Skin of body (tissue), 2 donors: Measurements from ENCODE around the gene KIF26B. TPM values are rescaled to one million over a fixed set of nuclear protein-coding genes. Genes with fewer than 3 reads are reported as not detected.
A peak's percentile ranks its signal among the peaks of the same experiment; 100 is the strongest.

ENCODE experiments used
- DNase-seq: peaks from one replicate; lab custom pipeline; 2025; lab: John Stamatoyannopoulos, UW
- total RNA-seq: library from RNA; depleted of rRNA; stranded (reverse); fragments of >200 nt; gene quantifications from one replicate; pipeline ENCODE4 v1.2.3, GENCODE V29; 2014

The KIF26B gene
- total RNA-seq, 1 donor from 2014 or later = 5.8 TPM

- DNase-seq = no peak
Observed at GRCh38 chr1:245169376-245169775, 14.6 kb downstream of the KIF26B start.

- DNase-seq = no peak
Observed at GRCh38 chr1:245172026-245172425, 17.2 kb downstream of the KIF26B start.

- no peak for DNase-seq
Observed at GRCh38 chr1:245172829-245173228, 18.0 kb downstream of the KIF26B start.

- DNase-seq = no peak
Observed at GRCh38 chr1:245173446-245174211, 18.8 kb downstream of the KIF26B start.

- DNase-seq = no peak
Observed at GRCh38 chr1:245177071-245177900, 22.5 kb downstream of the KIF26B start.

GRCh38 chr1:245179706-245180105, 24.9 kb downstream of the KIF26B start:
- no peak for DNase-seq

- no peak for DNase-seq
Observed at GRCh38 chr1:245180496-245181157, 25.8 kb downstream of the KIF26B start.

GRCh38 chr1:245181158-245181517, 26.4 kb downstream of the KIF26B start:
- no peak for DNase-seq

GRCh38 chr1:245182028-245182427, 27.2 kb downstream of the KIF26B start:
- no peak for DNase-seq

- no peak for DNase-seq
Observed at GRCh38 chr1:245183429-245183828, 28.6 kb downstream of the KIF26B start.

GRCh38 chr1:245184779-245185178, 30.0 kb downstream of the KIF26B start:
- DNase-seq = no peak

GRCh38 chr1:245188403-245188802, 33.6 kb downstream of the KIF26B start:
- DNase-seq = peak; percentile 16

- no peak for DNase-seq
Observed at GRCh38 chr1:245195398-245195797, 40.6 kb downstream of the KIF26B start.

GRCh38 chr1:245197121-245197520, 42.3 kb downstream of the KIF26B start:
- DNase-seq = no peak

GRCh38 chr1:245197911-245198379, 43.2 kb downstream of the KIF26B start:
- peak; percentile 8 for DNase-seq

GRCh38 chr1:245198748-245199516, 44.1 kb downstream of the KIF26B start:
- no peak for DNase-seq

- DNase-seq = peak; percentile 33
Observed at GRCh38 chr1:245200146-245200545, 45.4 kb downstream of the KIF26B start.

- DNase-seq = no peak
Observed at GRCh38 chr1:245201201-245201600, 46.4 kb downstream of the KIF26B start.

GRCh38 chr1:245201827-245202226, 47.0 kb downstream of the KIF26B start:
- peak; percentile 8 for DNase-seq

GRCh38 chr1:245205396-245205795, 50.6 kb downstream of the KIF26B start:
- DNase-seq = no peak

GRCh38 chr1:245205864-245206263, 51.1 kb downstream of the KIF26B start:
- DNase-seq = no peak
